LNCaP clone FGC (cell line): ENCODE results near the gene C5orf22.

Experiments
- DNase-seq: peaks from one replicate; pipeline ENCODE4 v3.0.0-alpha.2; 2011; ENCODE audit warnings: low read depth
- H3K4me3 ChIP-seq: 2 replicates; pipeline ENCODE4 v1.5.1; 2011; ENCODE audit warnings: mild to moderate bottlenecking, low read depth, low read length, control low read depth
- CTCF ChIP-seq: IDR thresholded peaks from 2 replicates; pipeline ENCODE4 v1.5.1; 2012; ENCODE audit warnings: mild to moderate bottlenecking; ENCODE audit not compliant: control insufficient read depth, insufficient read depth; ENCODE audit errors: extremely low read depth

Gene C5orf22

GRCh38 chr5:31581498-31582099, 49.5 kb downstream of the C5orf22 start:
- H3K4me3 ChIP-seq = no peak overlapping the region
- peak; percentile 52 for TF ChIP-seq CTCF
- peak; percentile 27 for DNase-seq

DNA sequence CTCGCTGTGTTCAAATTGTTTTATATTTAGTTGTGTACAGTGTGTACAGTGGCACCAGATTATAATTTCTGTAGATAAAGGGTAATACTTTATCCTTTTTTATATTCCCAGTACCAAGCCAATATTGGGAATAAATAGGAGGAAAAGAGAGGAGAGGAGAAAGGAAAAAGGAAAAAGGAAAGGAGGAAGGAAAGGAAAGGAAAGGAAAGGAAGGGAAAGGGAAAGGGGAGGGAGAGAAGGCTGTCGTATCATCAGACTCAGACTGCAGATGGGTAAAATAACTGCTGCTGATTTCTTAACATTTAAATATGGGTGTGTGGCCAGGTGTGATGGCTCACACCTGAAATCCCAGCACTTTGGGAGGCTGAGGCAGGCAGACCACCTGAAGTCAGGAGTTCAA, 51.0 kb downstream of the C5orf22 start:
- no peak for TF ChIP-seq CTCF
- DNase-seq = no peak

DNA sequence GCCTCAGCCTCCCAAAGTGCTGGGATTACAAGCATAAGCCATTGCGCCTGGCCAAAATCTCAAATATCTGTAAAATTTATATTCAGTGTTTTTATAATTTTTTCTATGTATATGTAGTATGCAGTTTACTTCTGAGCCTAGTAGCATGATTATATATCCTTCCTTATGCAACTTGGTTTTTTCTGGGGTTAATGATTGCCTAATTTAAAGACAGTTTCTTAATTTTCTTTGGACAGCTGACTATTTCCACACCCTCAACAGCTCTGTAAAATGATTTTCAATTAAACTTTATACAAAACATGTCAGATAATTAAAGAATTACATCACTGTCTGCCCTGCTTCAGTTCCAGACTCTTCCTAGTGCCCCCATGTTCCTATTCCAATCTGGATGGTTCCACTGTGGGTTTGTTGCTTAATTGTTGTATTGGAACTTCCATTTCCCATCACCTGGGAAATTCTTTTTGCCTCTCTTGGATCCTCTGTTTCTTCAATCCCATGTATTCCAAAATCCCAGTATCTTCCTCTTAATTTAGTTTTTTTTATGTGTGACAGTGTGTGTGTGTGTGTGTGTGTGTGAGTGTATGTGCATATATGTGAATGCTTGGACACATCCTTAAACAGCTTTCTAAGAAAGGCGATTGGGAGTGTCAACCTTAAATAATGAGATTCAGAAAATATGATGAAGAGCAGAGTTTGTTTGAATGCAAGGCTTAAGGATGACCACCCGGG, 53.2 kb downstream of the C5orf22 start:
- H3K4me3 ChIP-seq = no peak overlapping the region
- no peak for TF ChIP-seq CTCF
- DNase-seq = no peak

More for the DNA sequence above, 51.0 kb downstream of the C5orf22 start:
- no peak overlapping the region for H3K4me3 ChIP-seq

DNA sequence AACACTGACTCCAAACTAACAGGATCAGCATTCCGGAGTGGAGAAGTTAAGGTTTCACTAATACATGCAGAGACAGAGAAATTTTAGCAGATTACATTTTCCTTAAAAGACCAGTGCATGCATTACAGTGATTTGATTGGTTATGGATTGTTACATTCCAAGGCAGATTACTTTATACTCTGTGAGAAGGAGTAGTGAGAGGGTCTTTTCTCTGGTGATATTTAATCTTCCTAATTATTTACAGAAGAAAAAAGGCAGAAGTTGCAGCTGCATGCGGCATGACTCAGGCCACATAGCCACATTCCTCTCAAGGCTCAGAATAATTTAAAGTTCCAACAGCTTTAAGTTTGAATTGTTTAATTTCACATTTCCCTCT, 53.8 kb downstream of the C5orf22 start:
- no peak for TF ChIP-seq CTCF
- DNase-seq = no peak
- H3K4me3 ChIP-seq = no peak overlapping the region

- DNase-seq = no peak
Observed at GRCh38 chr5:31587546-31587945, 55.4 kb downstream of the C5orf22 start.

DNA sequence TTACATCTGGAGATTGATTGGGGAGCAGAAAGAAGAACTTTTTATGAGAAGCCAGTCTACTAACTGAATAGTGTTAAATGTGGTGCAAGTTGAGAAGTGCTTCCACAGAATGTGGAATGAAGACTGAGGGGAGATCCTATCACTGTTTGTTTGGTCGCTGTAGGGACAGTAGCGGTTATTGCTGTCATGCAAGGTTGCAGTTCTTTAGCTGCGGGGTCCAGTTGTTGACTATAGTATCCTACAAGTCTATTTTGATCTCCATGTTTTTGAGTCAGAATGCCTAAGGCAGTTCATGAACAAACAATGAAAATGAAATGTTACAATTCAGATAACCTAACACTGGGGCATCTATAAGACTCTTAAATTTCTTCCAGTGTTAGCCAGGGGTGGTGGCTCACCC, 61.6 kb downstream of the C5orf22 start:
- no peak for TF ChIP-seq CTCF
- no peak for DNase-seq
- H3K4me3 ChIP-seq = no peak overlapping the region

More at GRCh38 chr5:31587546-31587945, 55.4 kb downstream of the C5orf22 start:
- no peak for TF ChIP-seq CTCF
- no peak overlapping the region for H3K4me3 ChIP-seq
